IPS-20b (cell line): ENCODE data around the gene BAIAP2.
"Not testable (repeated sequence)": the region's sequence is repeated elsewhere in the genome, so short reads cannot be mapped to it uniquely, and the experiment has no call there.

Experiments
- H3K27ac ChIP-seq: one replicate; pipeline ENCODE4 v1.5.1; 2013; ENCODE audit warnings: low read length
- H3K27me3 ChIP-seq: 2 replicates; pipeline ENCODE4 v1.6.1; 2013; ENCODE audit warnings: mild to moderate bottlenecking, low read length, inconsistent platforms; ENCODE audit not compliant: insufficient read depth
- H3K36me3 ChIP-seq: 2 replicates; pipeline ENCODE4 v1.6.1; 2013; ENCODE audit warnings: low read depth, mild to moderate bottlenecking, inconsistent platforms, low read length, moderate library complexity; ENCODE audit not compliant: insufficient read depth
- H3K4me1 ChIP-seq: 2 replicates; pipeline ENCODE4 v1.6.1; 2013; ENCODE audit warnings: mild to moderate bottlenecking, control low read depth, inconsistent platforms, low read length, moderate library complexity; ENCODE audit not compliant: insufficient read depth
- H3K4me3 ChIP-seq: 2 replicates; pipeline ENCODE4 v1.5.1; 2013; ENCODE audit warnings: mild to moderate bottlenecking, low read length, inconsistent platforms
- H3K9ac ChIP-seq: 2 replicates; pipeline ENCODE4 v1.6.1; 2013; ENCODE audit warnings: low read depth, mild to moderate bottlenecking, inconsistent platforms, low read length, moderate library complexity
- H3K9me3 ChIP-seq: 2 replicates; pipeline ENCODE4 v1.6.1; 2013; ENCODE audit warnings: mild to moderate bottlenecking, low read depth, low read length, inconsistent platforms; ENCODE audit not compliant: insufficient read depth

Gene BAIAP2

GRCh38 chr17:81071761-81072741 is 37.1 kb downstream of the BAIAP2 start:
- Histone ChIP-seq H3K4me1 (no peaks in the 10 kb centered on the region), H3K4me3 (no peak overlapping the region), H3K27me3 (no peaks in the 10 kb centered on the region), H3K27ac (no peak overlapping the region), H3K9ac (no peak overlapping the region), H3K9me3 (no peaks in the 10 kb centered on the region), H3K36me3 (no peaks in the 10 kb centered on the region)

- no peaks in the 10 kb centered on the region for H3K27me3 ChIP-seq
- H3K9me3 ChIP-seq = no peaks in the 10 kb centered on the region
- no peaks in the 10 kb centered on the region for H3K36me3 ChIP-seq
- H3K27ac ChIP-seq = no peak overlapping the region
- no peak overlapping the region for H3K4me3 ChIP-seq
- H3K9ac ChIP-seq = no peak overlapping the region
- H3K4me1 ChIP-seq = no peaks in the 10 kb centered on the region
Measured at GRCh38 chr17:81073967-81074839, 39.3 kb downstream of the BAIAP2 start.

GRCh38 chr17:81074875-81075274 is 39.9 kb downstream of the BAIAP2 start:
- no peak overlapping the region for H3K9ac ChIP-seq
- no peaks in the 10 kb centered on the region for H3K36me3 ChIP-seq

GRCh38 chr17:81075307-81075706 is 40.4 kb downstream of the BAIAP2 start:
- Histone ChIP-seq H3K4me1 (no peaks in the 10 kb centered on the region), H3K36me3 (no peaks in the 10 kb centered on the region), H3K4me3 (no peak overlapping the region), H3K27me3 (no peaks in the 10 kb centered on the region), H3K9me3 (no peaks in the 10 kb centered on the region), H3K27ac (no peak overlapping the region), H3K9ac (no peak overlapping the region)

More at GRCh38 chr17:81074875-81075274, 39.9 kb downstream of the BAIAP2 start:
- H3K27ac ChIP-seq = no peak overlapping the region
- no peaks in the 10 kb centered on the region for H3K27me3 ChIP-seq
- H3K9me3 ChIP-seq = no peaks in the 10 kb centered on the region
- no peak overlapping the region for H3K4me3 ChIP-seq
- H3K4me1 ChIP-seq = no peaks in the 10 kb centered on the region

- no peaks in the 10 kb centered on the region for H3K36me3 ChIP-seq
- no peak overlapping the region for H3K27ac ChIP-seq
- no peaks in the 10 kb centered on the region for H3K27me3 ChIP-seq
- H3K4me1 ChIP-seq = no peaks in the 10 kb centered on the region
- H3K9ac ChIP-seq = no peak overlapping the region
- H3K9me3 ChIP-seq = no peaks in the 10 kb centered on the region
- no peak overlapping the region for H3K4me3 ChIP-seq
Measured at GRCh38 chr17:81076141-81076679, 41.3 kb downstream of the BAIAP2 start.

GRCh38 chr17:81078026-81078913 is 43.3 kb downstream of the BAIAP2 start:
- not testable (repeated sequence) for H3K36me3 ChIP-seq, H3K9ac ChIP-seq, H3K9me3 ChIP-seq, H3K4me3 ChIP-seq, H3K27ac ChIP-seq, H3K4me1 ChIP-seq, H3K27me3 ChIP-seq

GRCh38 chr17:81080019-81080418 is 45.1 kb downstream of the BAIAP2 start:
- no peaks in the 10 kb centered on the region for H3K36me3 ChIP-seq
- H3K9me3 ChIP-seq = no peaks in the 10 kb centered on the region
- no peaks in the 10 kb centered on the region for H3K27me3 ChIP-seq
- H3K9ac ChIP-seq = no peak overlapping the region
- H3K4me1 ChIP-seq = no peaks in the 10 kb centered on the region
- no peak overlapping the region for H3K4me3 ChIP-seq
- H3K27ac ChIP-seq = no peak overlapping the region

- no peaks in the 10 kb centered on the region for H3K4me1 ChIP-seq
- H3K36me3 ChIP-seq = no peaks in the 10 kb centered on the region
- no peaks in the 10 kb centered on the region for H3K27me3 ChIP-seq
- H3K9me3 ChIP-seq = no peaks in the 10 kb centered on the region
- no peak overlapping the region for H3K4me3 ChIP-seq
- no peak overlapping the region for H3K27ac ChIP-seq
- H3K9ac ChIP-seq = no peak overlapping the region
Measured at GRCh38 chr17:81081222-81082176, 46.5 kb downstream of the BAIAP2 start.

GRCh38 chr17:81082177-81083073 is 47.5 kb downstream of the BAIAP2 start:
- Histone ChIP-seq H3K4me1 (no peaks in the 10 kb centered on the region), H3K27ac (no peak overlapping the region), H3K27me3 (no peaks in the 10 kb centered on the region), H3K9ac (no peak overlapping the region), H3K4me3 (no peak overlapping the region), H3K36me3 (no peaks in the 10 kb centered on the region), H3K9me3 (no peaks in the 10 kb centered on the region)
